ENCODE data around the gene ZCWPW2.

The ZCWPW2 gene

GRCh38 chr3:28556195-28556594, 207.7 kb downstream of the ZCWPW2 start:
- H3K4me3 ChIP-seq (ENCODE audit: control insufficient read depth in 1 of 7, extremely low read depth in 1 of 7, insufficient read depth in 4 of 7, low read depth in 2 of 7, low read length in 6 of 7), result no peak overlapping the region
- H3K27ac ChIP-seq (ENCODE audit: insufficient read depth in 1 of 2, low read depth in 1 of 2, low read length in 2 of 2, poor library complexity in 1 of 2, severe bottlenecking in 2 of 2), result no peak overlapping the region
- WGBS (ENCODE audit: insufficient coverage), result no CpG with 5 or more reads among the region's 1 CpG
- H3K4me1 ChIP-seq (ENCODE audit: control extremely low read depth in 1 of 4, control insufficient read depth in 4 of 4, insufficient read depth in 4 of 4, low read length in 3 of 4), result no peaks in the 10 kb centered on the region
- ChIA-PET POLR2A (no interaction called here), CTCF (no interaction called here)
- no peaks in the 10 kb centered on the region for H3K36me3 ChIP-seq (ENCODE audit: control insufficient read depth in 4 of 4, insufficient read depth in 4 of 4, low read length in 3 of 4)
- no peaks in the 10 kb centered on the region for H3K27me3 ChIP-seq (replicated peaks in 2 of 5; ENCODE audit: control insufficient read depth in 4 of 5, insufficient read depth in 5 of 5, low read length in 4 of 5)
- DNase-seq, result no peak
- H3K9me3 ChIP-seq (ENCODE audit: control extremely low read depth in 1 of 5, control insufficient read depth in 4 of 5, insufficient read depth in 2 of 5, low read depth in 1 of 5, low read length in 4 of 5), result peaks cover 0 to 2% (median 0%) of the 10 kb centered on the region in 5 experiments

GRCh38 chr3:28564211-28564610, 215.7 kb downstream of the ZCWPW2 start:
- DNase-seq, result no peak
- Histone ChIP-seq H3K27ac (ENCODE audit: insufficient read depth in 1 of 2, low read depth in 1 of 2, low read length in 2 of 2, poor library complexity in 1 of 2, severe bottlenecking in 2 of 2) (no peak overlapping the region), H3K27me3 (replicated peaks in 2 of 5; ENCODE audit: control insufficient read depth in 4 of 5, insufficient read depth in 5 of 5, low read length in 4 of 5) (peaks cover 0 to 2% (median 0%) of the 10 kb centered on the region in 5 experiments), H3K4me3 (ENCODE audit: control insufficient read depth in 1 of 7, extremely low read depth in 1 of 7, insufficient read depth in 4 of 7, low read depth in 2 of 7, low read length in 6 of 7) (no peak overlapping the region), H3K9me3 (ENCODE audit: control extremely low read depth in 1 of 5, control insufficient read depth in 4 of 5, insufficient read depth in 2 of 5, low read depth in 1 of 5, low read length in 4 of 5) (peaks cover 0 to 2% (median 0%) of the 10 kb centered on the region in 5 experiments), H3K36me3 (ENCODE audit: control insufficient read depth in 4 of 4, insufficient read depth in 4 of 4, low read length in 3 of 4) (no peaks in the 10 kb centered on the region), H3K4me1 (ENCODE audit: control extremely low read depth in 1 of 4, control insufficient read depth in 4 of 4, insufficient read depth in 4 of 4, low read length in 3 of 4) (no peaks in the 10 kb centered on the region)
- WGBS (ENCODE audit: insufficient coverage), result no CpG with 5 or more reads among the region's 1 CpG
- ChIA-PET CTCF (no interaction called here), POLR2A (no interaction called here)

- peaks cover 0 to 2% (median 0%) of the 10 kb centered on the region in 5 experiments for H3K9me3 ChIP-seq (ENCODE audit: control extremely low read depth in 1 of 5, control insufficient read depth in 4 of 5, insufficient read depth in 2 of 5, low read depth in 1 of 5, low read length in 4 of 5)
- no peak for DNase-seq
- ChIA-PET POLR2A (no interaction called here), CTCF (no interaction called here)
- peaks cover 0 to 21% (median 6%) of the 10 kb centered on the region in 5 experiments for H3K27me3 ChIP-seq (replicated peaks in 2 of 5; ENCODE audit: control insufficient read depth in 4 of 5, insufficient read depth in 5 of 5, low read length in 4 of 5)
- no peak overlapping the region for H3K27ac ChIP-seq (ENCODE audit: insufficient read depth in 1 of 2, low read depth in 1 of 2, low read length in 2 of 2, poor library complexity in 1 of 2, severe bottlenecking in 2 of 2)
- 100% methylated on average over 1 of the region's 3 CpGs for WGBS (ENCODE audit: insufficient coverage)
- H3K4me3 ChIP-seq (ENCODE audit: control insufficient read depth in 1 of 7, extremely low read depth in 1 of 7, insufficient read depth in 4 of 7, low read depth in 2 of 7, low read length in 6 of 7), result no peak overlapping the region
- H3K4me1 ChIP-seq (ENCODE audit: control extremely low read depth in 1 of 4, control insufficient read depth in 4 of 4, insufficient read depth in 4 of 4, low read length in 3 of 4), result no peaks in the 10 kb centered on the region
- H3K36me3 ChIP-seq (ENCODE audit: control insufficient read depth in 4 of 4, insufficient read depth in 4 of 4, low read length in 3 of 4), result no peaks in the 10 kb centered on the region
Observed at GRCh38 chr3:28569357-28569756, 220.8 kb downstream of the ZCWPW2 start.

- no peak overlapping the region for H3K27ac ChIP-seq (ENCODE audit: insufficient read depth in 1 of 2, low read depth in 1 of 2, low read length in 2 of 2, poor library complexity in 1 of 2, severe bottlenecking in 2 of 2)
- H3K9me3 ChIP-seq (ENCODE audit: control extremely low read depth in 1 of 5, control insufficient read depth in 4 of 5, insufficient read depth in 2 of 5, low read depth in 1 of 5, low read length in 4 of 5), result peaks cover 0 to 2% (median 0%) of the 10 kb centered on the region in 5 experiments
- no peaks in the 10 kb centered on the region for H3K36me3 ChIP-seq (ENCODE audit: control insufficient read depth in 4 of 4, insufficient read depth in 4 of 4, low read length in 3 of 4)
- no peak overlapping the region for H3K4me3 ChIP-seq (ENCODE audit: control insufficient read depth in 1 of 7, extremely low read depth in 1 of 7, insufficient read depth in 4 of 7, low read depth in 2 of 7, low read length in 6 of 7)
- ChIA-PET POLR2A (no interaction called here), CTCF (no interaction called here)
- peaks cover 22 to 67% (median 27%) of the 10 kb centered on the region in 5 experiments for H3K27me3 ChIP-seq (replicated peaks in 2 of 5; ENCODE audit: control insufficient read depth in 4 of 5, insufficient read depth in 5 of 5, low read length in 4 of 5)
- no CpG with 5 or more reads among the region's 5 CpGs for WGBS (ENCODE audit: insufficient coverage)
- peaks cover 0 to 20% (median 12%) of the 10 kb centered on the region in 4 experiments for H3K4me1 ChIP-seq (ENCODE audit: control extremely low read depth in 1 of 4, control insufficient read depth in 4 of 4, insufficient read depth in 4 of 4, low read length in 3 of 4)
- no peak for DNase-seq
Observed at GRCh38 chr3:28574036-28574435, 225.5 kb downstream of the ZCWPW2 start.

- H3K27ac ChIP-seq (ENCODE audit: insufficient read depth in 1 of 2, low read depth in 1 of 2, low read length in 2 of 2, poor library complexity in 1 of 2, severe bottlenecking in 2 of 2), result no peak overlapping the region
- H3K27me3 ChIP-seq (replicated peaks in 2 of 5; ENCODE audit: control insufficient read depth in 4 of 5, insufficient read depth in 5 of 5, low read length in 4 of 5), result peaks cover 23 to 75% (median 31%) of the 10 kb centered on the region in 5 experiments
- H3K9me3 ChIP-seq (ENCODE audit: control extremely low read depth in 1 of 5, control insufficient read depth in 4 of 5, insufficient read depth in 2 of 5, low read depth in 1 of 5, low read length in 4 of 5), result peaks cover 0 to 2% (median 0%) of the 10 kb centered on the region in 5 experiments
- under 1% methylated on average over 40 of the region's 55 CpGs for WGBS (ENCODE audit: insufficient coverage)
- ChIA-PET POLR2A (no interaction called here), CTCF (no interaction called here)
- H3K36me3 ChIP-seq (ENCODE audit: control insufficient read depth in 4 of 4, insufficient read depth in 4 of 4, low read length in 3 of 4), result no peaks in the 10 kb centered on the region
- H3K4me3 ChIP-seq (ENCODE audit: control insufficient read depth in 1 of 7, extremely low read depth in 1 of 7, insufficient read depth in 4 of 7, low read depth in 2 of 7, low read length in 6 of 7), result peak overlapping the region in 6 of 7 experiments; percentile 12 to 68 (median 53)
- peak in 2 of 3 donors; percentile 9 to 18 for DNase-seq
- peaks cover 0 to 20% (median 12%) of the 10 kb centered on the region in 4 experiments for H3K4me1 ChIP-seq (ENCODE audit: control extremely low read depth in 1 of 4, control insufficient read depth in 4 of 4, insufficient read depth in 4 of 4, low read length in 3 of 4)
Observed at GRCh38 chr3:28575100-28575745, 226.7 kb downstream of the ZCWPW2 start.
